Activated T-helper 17 cell treated with anti-CD3 and anti-CD28 coated beads, Interleukin-2, amount 50 U/mL, for 72 hours (primary cell): ENCODE measurements around the gene ZNF383. TPM values are rescaled to one million over a fixed set of nuclear protein-coding genes. Genes with fewer than 3 reads are reported as not detected.
"Not testable (repeated sequence)": the region's sequence is repeated elsewhere in the genome, so short reads cannot be mapped to it uniquely, and the experiment has no call there.

Experiments
- ATAC-seq: fragments of 150-1000 bp; cut with Tn5 transposase; replicated peaks from 2 replicates; pipeline ENCODE4 v1.10.0; 2021; ENCODE audit warnings: mild to moderate bottlenecking, moderate library complexity
- H3K27ac Mint-ChIP-seq: one replicate; pipeline ENCODE4 v1.8.0; 2022; ENCODE audit warnings: mixed read lengths
- H3K27me3 Mint-ChIP-seq: one replicate; pipeline ENCODE4 v1.8.0; 2022; ENCODE audit warnings: mixed read lengths
- H3K36me3 Mint-ChIP-seq: one replicate; pipeline ENCODE4 v1.8.0; 2022; ENCODE audit warnings: low read depth, mild to moderate bottlenecking, mixed read lengths
- H3K4me1 Mint-ChIP-seq: one replicate; pipeline ENCODE4 v1.8.0; 2022; ENCODE audit warnings: mixed read lengths
- H3K4me3 Mint-ChIP-seq: one replicate; pipeline ENCODE4 v1.8.0; 2022; ENCODE audit warnings: mild to moderate bottlenecking, mixed read lengths
- H3K9me3 Mint-ChIP-seq: one replicate; pipeline ENCODE4 v1.8.0; 2022; ENCODE audit warnings: mixed read lengths
- total RNA-seq, 2 donors: library from RNA; stranded (reverse); gene quantifications; one replicate each; pipeline ENCODE4 v1.2.3, GENCODE V29; 2022

ZNF383 gene
- 10 to 100 TPM in 1 of 2 donors, 1 to 10 TPM in 1; 6.1 to 14.4 TPM for total RNA-seq

GRCh38 chr19:37217775-37218591 is at the start of gene ZNF383:
ZNF383 (plus strand) TSS chr19:37218214; CDS start chr19:37230454, 12,240 bp downstream.
- H3K4me3 Mint-ChIP-seq = peak within 1 kb of the TSS; percentile 90
- peaks cover 19% of the 10 kb centered on the region for H3K4me1 Mint-ChIP-seq
- ATAC-seq = peak; percentile 86
- H3K9me3 Mint-ChIP-seq = peaks cover 8% of the 10 kb centered on the region
- H3K27me3 Mint-ChIP-seq = no peaks in the 10 kb centered on the region
- peaks cover 53% of the 10 kb centered on the region for H3K36me3 Mint-ChIP-seq
- peak within 1 kb of the TSS; percentile 89 for H3K27ac Mint-ChIP-seq

GRCh38 chr19:37172368-37173366 is 45.3 kb upstream of the ZNF383 start, which contains the start of gene ZNF585A:
ZNF585A (minus strand) TSS chr19:37172695; CDS start chr19:37169910, 2,785 bp downstream.
- H3K36me3 Mint-ChIP-seq = peaks cover 28% of the 10 kb centered on the region
- H3K9me3 Mint-ChIP-seq = peaks cover 17% of the 10 kb centered on the region
- ATAC-seq = peak; percentile 100
- no peaks in the 10 kb centered on the region for H3K4me1 Mint-ChIP-seq
- no peak within 1 kb of the TSS for H3K4me3 Mint-ChIP-seq
- no peaks in the 10 kb centered on the region for H3K27me3 Mint-ChIP-seq
- H3K27ac Mint-ChIP-seq = no peak within 1 kb of the TSS

- not testable (repeated sequence) for H3K4me3 Mint-ChIP-seq, H3K4me1 Mint-ChIP-seq, ATAC-seq, H3K27ac Mint-ChIP-seq, H3K27me3 Mint-ChIP-seq
- Mint-ChIP-seq H3K36me3 (peaks cover 56% of the 10 kb centered on the region), H3K9me3 (peaks cover 41% of the 10 kb centered on the region)
Measured at GRCh38 chr19:37186071-37186470, 31.9 kb upstream of the ZNF383 start.

DNA sequence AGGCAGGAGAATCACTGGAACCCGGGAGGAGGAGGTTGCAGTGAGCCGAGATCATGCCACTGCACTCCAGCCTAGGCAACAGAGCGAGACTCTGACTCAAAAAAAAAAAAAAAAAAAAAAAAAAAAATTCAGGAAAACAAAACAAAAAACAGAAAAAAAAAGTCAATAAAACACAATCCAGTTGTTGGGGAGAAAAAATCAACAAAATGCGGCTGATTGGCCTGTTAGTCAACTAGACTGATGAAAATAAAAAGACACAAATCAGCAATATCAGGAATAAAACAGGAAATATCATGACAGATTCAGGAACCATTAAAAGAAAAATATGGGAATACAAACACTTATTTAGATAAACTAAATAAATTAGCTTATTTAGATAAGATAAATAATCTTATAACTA is 22.8 kb upstream of the ZNF383 start:
- not testable (repeated sequence) for H3K9me3 Mint-ChIP-seq

GRCh38 chr19:37197115-37197514 is 20.9 kb upstream of the ZNF383 start:
- not testable (repeated sequence) for H3K4me1 Mint-ChIP-seq, H3K9me3 Mint-ChIP-seq, H3K27ac Mint-ChIP-seq, ATAC-seq, H3K27me3 Mint-ChIP-seq, H3K4me3 Mint-ChIP-seq
- H3K36me3 Mint-ChIP-seq = peaks cover 90% of the 10 kb centered on the region

More for the DNA sequence above, 22.8 kb upstream of the ZNF383 start:
- not testable (repeated sequence) for H3K27ac Mint-ChIP-seq, H3K4me1 Mint-ChIP-seq, ATAC-seq, H3K4me3 Mint-ChIP-seq, H3K27me3 Mint-ChIP-seq
- peaks cover 90% of the 10 kb centered on the region for H3K36me3 Mint-ChIP-seq

DNA sequence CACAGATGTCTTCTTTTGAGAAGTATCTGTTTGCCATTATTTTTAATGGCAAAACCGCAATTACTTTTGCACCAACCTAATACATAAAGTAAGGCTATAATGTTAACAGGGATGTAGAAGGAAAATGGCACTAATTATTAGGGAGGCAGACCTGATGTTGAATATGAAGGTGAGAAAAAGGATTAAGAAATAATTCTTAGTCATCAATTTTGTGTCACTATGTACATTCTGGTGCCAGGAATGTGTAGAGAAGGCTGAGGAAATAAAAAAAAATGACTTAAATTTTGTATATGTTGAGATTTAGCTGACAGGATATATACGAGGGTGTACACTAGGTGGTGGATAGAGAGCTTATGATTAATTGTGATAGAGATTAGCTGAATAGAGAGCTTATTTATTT is 20.2 kb upstream of the ZNF383 start:
- no peak overlapping the region for H3K4me3 Mint-ChIP-seq
- H3K27me3 Mint-ChIP-seq = no peaks in the 10 kb centered on the region
- H3K9me3 Mint-ChIP-seq = no peaks in the 10 kb centered on the region
- ATAC-seq = no peak
- peaks cover 92% of the 10 kb centered on the region for H3K36me3 Mint-ChIP-seq
- no peak overlapping the region for H3K27ac Mint-ChIP-seq
- no peaks in the 10 kb centered on the region for H3K4me1 Mint-ChIP-seq

GRCh38 chr19:37217480-37217774 is 587 bp upstream of the ZNF383 start:
- no peak for ATAC-seq
- H3K27ac Mint-ChIP-seq = peak overlapping the region; percentile 89
- H3K27me3 Mint-ChIP-seq = no peaks in the 10 kb centered on the region
- peak overlapping the region; percentile 90 for H3K4me3 Mint-ChIP-seq
- peaks cover 48% of the 10 kb centered on the region for H3K36me3 Mint-ChIP-seq
- H3K4me1 Mint-ChIP-seq = peaks cover 19% of the 10 kb centered on the region
- H3K9me3 Mint-ChIP-seq = peaks cover 8% of the 10 kb centered on the region

DNA sequence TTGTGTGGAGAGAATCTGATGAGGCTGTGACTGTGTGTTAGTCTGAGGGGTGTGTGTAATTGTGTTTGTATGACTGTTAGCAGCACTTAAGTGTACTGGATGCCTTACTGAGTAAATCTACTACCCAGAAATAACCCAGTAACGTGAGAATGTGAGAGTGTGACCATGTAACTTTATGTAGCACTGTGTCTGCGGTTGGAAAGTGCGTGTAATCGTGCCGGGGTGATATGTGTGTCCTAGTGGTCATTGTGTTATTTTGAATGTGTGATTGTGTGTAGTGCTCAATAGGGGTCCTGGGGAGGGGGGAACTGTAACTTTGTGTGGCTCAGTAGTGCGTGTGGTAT is 550 bp downstream of the ZNF383 start:
- ATAC-seq = peak; percentile 53
- peaks cover 57% of the 10 kb centered on the region for H3K36me3 Mint-ChIP-seq
- H3K4me3 Mint-ChIP-seq = peak overlapping the region; percentile 90
- peaks cover 8% of the 10 kb centered on the region for H3K9me3 Mint-ChIP-seq
- no peaks in the 10 kb centered on the region for H3K27me3 Mint-ChIP-seq
- H3K4me1 Mint-ChIP-seq = peaks cover 19% of the 10 kb centered on the region
- peak overlapping the region; percentile 89 for H3K27ac Mint-ChIP-seq

- H3K36me3 Mint-ChIP-seq = peaks cover 72% of the 10 kb centered on the region
- no peak overlapping the region for H3K27ac Mint-ChIP-seq
Measured at GRCh38 chr19:37220383-37220782, 2.4 kb downstream of the ZNF383 start.

DNA sequence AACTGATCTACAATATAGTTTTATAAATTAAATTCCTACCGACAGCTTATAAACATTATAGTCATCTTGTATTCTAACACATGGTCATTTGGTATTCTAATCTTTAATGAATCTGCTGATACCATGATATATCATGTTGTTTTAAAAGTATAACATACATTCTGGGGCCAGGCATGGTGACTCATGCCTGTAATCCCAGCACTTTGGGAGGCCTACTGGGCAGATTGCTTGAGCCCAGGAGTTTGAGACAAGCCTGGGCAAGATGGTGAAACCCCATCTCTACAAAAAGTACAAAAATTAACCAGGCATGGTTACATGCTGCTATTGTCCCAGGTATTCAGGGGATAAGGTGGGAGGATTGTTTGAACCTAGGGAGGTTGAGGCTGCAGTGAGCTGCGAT is 3.1 kb downstream of the ZNF383 start:
- Mint-ChIP-seq H3K4me1 (peaks cover 19% of the 10 kb centered on the region), H3K9me3 (peaks cover 8% of the 10 kb centered on the region), H3K4me3 (no peak overlapping the region), H3K27me3 (no peaks in the 10 kb centered on the region), H3K36me3 (peaks cover 80% of the 10 kb centered on the region), H3K27ac (no peak overlapping the region)
- ATAC-seq = no peak

More at GRCh38 chr19:37220383-37220782, 2.4 kb downstream of the ZNF383 start:
- Mint-ChIP-seq H3K4me3 (peak overlapping the region; percentile 90), H3K27me3 (no peaks in the 10 kb centered on the region), H3K9me3 (peaks cover 8% of the 10 kb centered on the region), H3K4me1 (peaks cover 19% of the 10 kb centered on the region)
- no peak for ATAC-seq

GRCh38 chr19:37226248-37226647 is 8.2 kb downstream of the ZNF383 start:
- Mint-ChIP-seq H3K9me3 (peaks cover 11% of the 10 kb centered on the region), H3K27ac (no peak overlapping the region), H3K27me3 (no peaks in the 10 kb centered on the region), H3K36me3 (peaks cover 95% of the 10 kb centered on the region), H3K4me3 (no peak overlapping the region), H3K4me1 (no peaks in the 10 kb centered on the region)
- no peak for ATAC-seq

DNA sequence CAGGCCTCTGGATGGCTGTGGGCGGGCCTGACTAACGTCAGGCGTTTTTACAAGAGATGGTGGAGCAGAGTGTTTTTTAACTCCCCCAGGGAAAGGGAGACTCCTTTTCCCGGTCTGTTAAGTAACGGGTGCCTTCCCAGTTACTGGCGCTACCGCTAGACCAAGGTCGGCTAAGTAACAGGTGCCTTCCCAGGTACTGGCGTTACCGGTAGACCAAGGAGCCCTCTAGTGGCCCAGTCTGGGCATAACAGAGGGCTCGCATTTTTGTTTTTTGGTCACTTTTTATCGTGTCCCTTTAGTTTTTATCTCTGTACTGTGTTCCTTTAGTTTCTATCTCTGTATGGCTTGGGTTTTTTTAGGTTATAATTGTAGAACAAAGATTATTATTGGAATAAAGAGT is 10.0 kb downstream of the ZNF383 start:
- H3K9me3 Mint-ChIP-seq = peaks cover 11% of the 10 kb centered on the region
- no peak overlapping the region for H3K27ac Mint-ChIP-seq
- ATAC-seq = no peak

GRCh38 chr19:37243206-37243632 is 25.2 kb downstream of the ZNF383 start:
- H3K4me1 Mint-ChIP-seq = no peaks in the 10 kb centered on the region
- H3K36me3 Mint-ChIP-seq = peaks cover 70% of the 10 kb centered on the region
- H3K4me3 Mint-ChIP-seq = no peak overlapping the region
- no peak overlapping the region for H3K27ac Mint-ChIP-seq
- peaks cover 34% of the 10 kb centered on the region for H3K9me3 Mint-ChIP-seq
- no peak for ATAC-seq
- H3K27me3 Mint-ChIP-seq = no peaks in the 10 kb centered on the region

More for the DNA sequence above, 10.0 kb downstream of the ZNF383 start:
- H3K27me3 Mint-ChIP-seq = no peaks in the 10 kb centered on the region
- H3K4me1 Mint-ChIP-seq = no peaks in the 10 kb centered on the region
- peaks cover 95% of the 10 kb centered on the region for H3K36me3 Mint-ChIP-seq
- H3K4me3 Mint-ChIP-seq = no peak overlapping the region

GRCh38 chr19:37251308-37252229 is 33.6 kb downstream of the ZNF383 start:
- Mint-ChIP-seq H3K4me1 (no peaks in the 10 kb centered on the region), H3K9me3 (peaks cover 27% of the 10 kb centered on the region), H3K4me3 (peak overlapping the region; percentile 50), H3K27me3 (no peaks in the 10 kb centered on the region), H3K27ac (no peak overlapping the region), H3K36me3 (no peaks in the 10 kb centered on the region)
- peak; percentile 74 for ATAC-seq
